GM12878 (cell line): Measurements from ENCODE around the gene EFTUD2. TPM values are rescaled to one million over a fixed set of nuclear protein-coding genes. Genes with fewer than 3 reads are reported as not detected.

ENCODE experiments used
- ATAC-seq: fragments of 200-7000 bp; cut with Tn5 transposase; 3 replicates; pipeline ENCODE4 v1.9.1; 2020; ENCODE audit warnings: mild to moderate bottlenecking, moderate library complexity
- BruUV-seq: library from RNA; stranded (reverse); fragments of 400-500 nt; replicated peaks from 2 replicates; lab custom pipeline; 2021; lab: Mats Ljungman, UMichigan
- CTCF ChIA-PET: fragments of 300-600 bp; sonication (Branson Sonifier 250); formaldehyde crosslinking; extraction: SDS; loops from one replicate; lab custom pipeline; 2021; ENCODE audit warnings: inconsistent platforms; lab: Yijun Ruan, JAX
- POLR2A ChIA-PET: fragments of 350-600 bp; formaldehyde crosslinking; extraction: SDS; loops from one replicate; lab custom pipeline; 2021; ENCODE audit warnings: inconsistent platforms; lab: Charles Lee
- RAD21 ChIA-PET: fragments of 300-600 bp; sonication (Branson Sonifier 250); formaldehyde crosslinking; loops from one replicate; lab custom pipeline; 2023; ENCODE audit warnings: antibody characterized with exemption; ENCODE audit not compliant: unreplicated experiment; lab: Charles Lee
- SMC1A ChIA-PET: fragments of 300-600 bp; sonication (Branson Sonifier 250); formaldehyde crosslinking; loops from one replicate; lab custom pipeline; 2023; ENCODE audit not compliant: unreplicated experiment, uncharacterized antibody; lab: Charles Lee
- DNase-seq: peaks from one replicate; pipeline ENCODE4 v3.0.0-alpha.2; 2011; ENCODE audit warnings: low read depth, low spot score
- FAIRE-seq: peaks from 3 replicates; lab custom pipeline; 2011; peaks lifted over from hg19 to GRCh38; lab: Jason Lieb, UNC
- H2AFZ ChIP-seq: 2 replicates; pipeline ENCODE4 v1.6.0; 2011; ENCODE audit warnings: low read depth, low read length, control low read depth; ENCODE audit not compliant: control insufficient read depth
- H3K27ac ChIP-seq: 2 replicates; pipeline ENCODE4 v1.5.1; 2011; ENCODE audit warnings: control low read depth; ENCODE audit not compliant: control insufficient read depth, insufficient read depth
- H3K27me3 ChIP-seq, 2 experiments: replicated peaks in 1 of 2; 2 replicates each; pipeline versions ENCODE4 v1.6.0 to v1.6.1; 2011; ENCODE audit warnings: low read length in 1 of 2; ENCODE audit not compliant: control insufficient read depth in 2 of 2, insufficient read depth in 2 of 2
- H3K36me3 ChIP-seq, 2 experiments: 2 replicates each; pipeline ENCODE4 v1.5.1; 2011; ENCODE audit warnings: low read length in 1 of 2; ENCODE audit not compliant: control insufficient read depth in 2 of 2, insufficient read depth in 2 of 2
- H3K4me1 ChIP-seq: 2 replicates; pipeline ENCODE4 v1.6.1; 2011; ENCODE audit warnings: mild to moderate bottlenecking, low read length, moderate library complexity, mixed read lengths; ENCODE audit not compliant: control insufficient read depth, insufficient read depth
- H3K4me2 ChIP-seq: 2 replicates; pipeline ENCODE4 v1.6.0; 2011; ENCODE audit warnings: control low read depth; ENCODE audit not compliant: control insufficient read depth, insufficient read depth
- H3K4me3 ChIP-seq: fragments of 200-600 bp; sonication (generic); 2 replicates; pipeline ENCODE4 v1.5.1; 2016
- H3K79me2 ChIP-seq: 2 replicates; pipeline ENCODE4 v1.6.0; 2011; ENCODE audit warnings: low read length; ENCODE audit not compliant: control insufficient read depth, insufficient read depth
- H3K9ac ChIP-seq: 2 replicates; pipeline ENCODE4 v1.8.0; 2011; ENCODE audit warnings: low read length, control low read depth, mixed read lengths; ENCODE audit not compliant: control insufficient read depth, insufficient read depth
- H3K9me3 ChIP-seq: replicated peaks from 3 replicates; pipeline ENCODE4 v1.5.1; 2011; ENCODE audit warnings: mild to moderate bottlenecking, low read length; ENCODE audit not compliant: control insufficient read depth, insufficient read depth
- H4K20me1 ChIP-seq: 2 replicates; pipeline ENCODE4 v1.6.0; 2011; ENCODE audit not compliant: control insufficient read depth, insufficient read depth
- ATF2 ChIP-seq: IDR thresholded peaks from 2 replicates; pipeline ENCODE4 v1.6.1; 2012; ENCODE audit warnings: low read length, inconsistent platforms
- CREB1 ChIP-seq: IDR thresholded peaks from 2 replicates; pipeline ENCODE4 v1.6.1; 2012; ENCODE audit warnings: low read depth, mild to moderate bottlenecking, inconsistent platforms
- FOS ChIP-seq: IDR thresholded peaks from 3 replicates; pipeline ENCODE4 v1.6.1; 2011; ENCODE audit warnings: borderline replicate concordance; ENCODE audit not compliant: insufficient read length; ENCODE audit errors: extremely low read depth
- GABPA ChIP-seq: IDR thresholded peaks from 2 replicates; pipeline ENCODE4 v1.6.1; 2014; ENCODE audit warnings: antibody characterized with exemption, low read depth, mild to moderate bottlenecking, inconsistent platforms
- NBN ChIP-seq: fragments of 450-650 bp; IDR thresholded peaks from 2 replicates; pipeline ENCODE4 v1.6.1; 2016
- NKRF ChIP-seq: fragments of 450-650 bp; conservative IDR thresholded peaks from 2 replicates; pipeline ENCODE4 v1.6.1; 2017; ENCODE audit warnings: mild to moderate bottlenecking, moderate library complexity
- RELA ChIP-seq: fragments of 450-650 bp; IDR thresholded peaks from 2 replicates; pipeline ENCODE4 v1.8.0; 2014; ENCODE audit warnings: borderline replicate concordance; ENCODE audit not compliant: partially characterized antibody
- STAT3 ChIP-seq: IDR thresholded peaks from 2 replicates; pipeline ENCODE4 v1.6.1; 2011; ENCODE audit warnings: low read depth, low read length, improper control_type of control experiment
- TBL1XR1 ChIP-seq: IDR thresholded peaks from 2 replicates; pipeline ENCODE4 v1.6.1; 2012; ENCODE audit warnings: low read depth, low read length, improper control_type of control experiment
- TCF7 ChIP-seq: IDR thresholded peaks from 2 replicates; pipeline ENCODE4 v1.6.1; 2014; ENCODE audit warnings: antibody characterized with exemption, borderline replicate concordance
- YBX1 ChIP-seq: fragments of 450-650 bp; IDR thresholded peaks from 2 replicates; pipeline ENCODE4 v1.6.1; 2016; ENCODE audit warnings: antibody characterized with exemption
- ZNF217 ChIP-seq: fragments of 450-650 bp; IDR thresholded peaks from 2 replicates; pipeline ENCODE4 v1.6.1; 2017; ENCODE audit warnings: antibody characterized with exemption, mild to moderate bottlenecking
- ZNF687 ChIP-seq: fragments of 450-650 bp; IDR thresholded peaks from 2 replicates; pipeline ENCODE4 v1.6.1; 2017; ENCODE audit warnings: mild to moderate bottlenecking, moderate library complexity
- WGBS: methylation state at CpG from one replicate; pipeline ENCODE4 v1.1.6; 2016; ENCODE audit warnings: low lambda C conversion rate; ENCODE audit not compliant: insufficient replicate concordance, insufficient coverage; ENCODE audit errors: missing lambda C conversion rate; 5-methylcytosine and 5-hydroxymethylcytosine counted together
- in situ Hi-C: fragments of 300-500 bp; cut with MboI; formaldehyde crosslinking; loops from 9 replicates; pipeline ENCODE4 v1.14.3; 2018; ENCODE audit warnings: mixed read lengths
- intact Hi-C: fragments of 100-400 bp; cut with micrococcal nuclease; formaldehyde crosslinking; loops from one replicate; pipeline ENCODE4 v1.14.2; 2022; ENCODE audit not compliant: unreplicated experiment
- polyA plus RNA-seq, 11 experiments: library from polyadenylated mRNA; depleted of rRNA in 4 of 11; unstranded in 6 of 11; stranded (reverse) in 5 of 11; fragments of >200 nt; fragmentation: Nextera tagmentation in 4 of 11; fragmentation: Illumina TruSeq in 1 of 11; extraction: Ambion mirVana in 4 of 11; extraction: Trizol in 1 of 11; gene quantifications; 1 replicate in 1 of 11; 2 replicates in 10 of 11; pipeline versions ENCODE4 v1.2.1 to v1.2.3, GENCODE V29; 2011 to 2016; ENCODE audit warnings: inconsistent platforms in 2 of 11, missing spikeins in 2 of 11, low read depth in 1 of 11
- total RNA-seq, 4 experiments: library from RNA; depleted of rRNA in 3 of 4; stranded (reverse); fragments of >200 nt in 3 of 4; fragmentation: Illumina TruSeq in 1 of 4; extraction: Trizol in 1 of 4; gene quantifications; 2 replicates each; pipeline versions ENCODE4 v1.2.1 to v1.2.3, GENCODE V29; 2013 to 2021

EFTUD2 gene
- total and polyA plus RNA-seq, 10 of the 15 experiments (the other 5 are each of a cell fraction or from before 2014, with no cell fraction given) = 33.0 to 198 (median 126) TPM

- no peak for DNase-seq
- no peak overlapping the region for H3K27ac ChIP-seq
- no peak for FAIRE-seq
- H3K36me3 ChIP-seq = no peaks in the 10 kb centered on the region
- 58% methylated on average over 11 of the region's 11 CpGs for WGBS
- H3K9ac ChIP-seq = no peak overlapping the region
- in situ Hi-C loops = no loop called here
- BruUV-seq = no TSS peak
- H3K4me1 ChIP-seq = peaks cover 9% of the 10 kb centered on the region
- no peak for ATAC-seq
- no peaks in the 10 kb centered on the region for H3K79me2 ChIP-seq
- no peaks in the 10 kb centered on the region for H4K20me1 ChIP-seq
- ChIA-PET CTCF (interaction anchor here (1.5 kb wide), 1 partner anchor 12 kb away, joined by 12 read pairs; no protein-coding TSS in a partner anchor), RAD21 (interaction anchor here (0.7 kb wide), 1 partner anchor 114 kb away, joined by 3 read pairs; no protein-coding TSS in a partner anchor), SMC1A (no interaction called here)
- H3K9me3 ChIP-seq = no peaks in the 10 kb centered on the region
- H3K27me3 ChIP-seq = no peaks in the 10 kb centered on the region; a peak in 1 of 4 replicates
- no peak overlapping the region for H3K4me3 ChIP-seq
- no peak overlapping the region for H2AFZ ChIP-seq
- TF ChIP-seq STAT3 (no peak), RELA (no peak), NKRF (no peak), GABPA (no peak), NBN (no peak), ZNF217 (no peak), FOS (no peak), ZNF687 (no peak), TCF7 (no peak), ATF2 (no peak), CREB1 (no peak), YBX1 (no peak), TBL1XR1 (no peak)
- TF ChIP-seq, all 136 proteins: peak for 0
- intact Hi-C loops = no loop called here
- POLR2A ChIA-PET = no interaction called here
- H3K4me2 ChIP-seq = no peak overlapping the region
Measured at GRCh38 chr17:44907729-44908470, 8.7 kb upstream of the EFTUD2 start.
